Testis (tissue), 2 donors: ENCODE data around the gene IWS1.

Experiments
- CTCF ChIP-seq, 3 experiments: fragments of 450-650 bp in 2 of 3; fragments of 200-600 bp in 1 of 3; sonication (generic) in 1 of 3; IDR thresholded peaks; one replicate each; pipeline ENCODE4 v1.5.1; 2016 to 2019; ENCODE audit warnings: antibody characterized with exemption in 3 of 3, mild to moderate bottlenecking in 2 of 3, moderate library complexity in 1 of 3
- POLR2A ChIP-seq: fragments of 450-650 bp; IDR thresholded peaks from one replicate; pipeline ENCODE4 v1.6.1; 2017; ENCODE audit warnings: antibody characterized with exemption, mild to moderate bottlenecking, moderate library complexity

DNA sequence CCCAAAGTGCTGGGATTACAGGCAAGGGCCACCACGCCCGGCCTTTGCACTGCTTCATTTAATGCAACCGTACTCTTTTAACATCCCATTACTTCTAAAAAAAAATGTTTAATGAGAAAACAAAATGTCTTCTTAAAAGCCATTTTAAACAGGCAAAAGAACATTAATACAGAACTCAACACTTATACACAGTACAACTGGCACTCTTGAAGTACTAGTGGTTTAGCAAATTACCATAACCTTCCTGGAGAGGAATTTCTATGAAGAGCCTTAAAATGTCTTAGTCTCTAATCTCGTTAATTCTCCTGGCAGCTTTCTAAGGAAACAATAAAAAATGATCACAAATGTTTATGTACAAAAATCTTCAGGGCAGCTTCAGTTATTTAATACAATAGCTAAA is 5.9 kb downstream of the IWS1 start:
- TF ChIP-seq CTCF (IDR thresholded peaks at IDR 0.05) (no peak), POLR2A (no peak)
